Colonic mucosa (tissue), 4 donors: ENCODE data around the gene HBS1L. TPM values are rescaled to one million over a fixed set of nuclear protein-coding genes. Genes with fewer than 3 reads are reported as not detected.

Experiments used
- DNase-seq: peaks from one replicate; pipeline ENCODE4 v3.0.0-alpha.2; 2020
- H3K27ac ChIP-seq: fragments of 200-600 bp; one replicate; pipeline ENCODE4 v1.8.0; 2021
- H3K27me3 ChIP-seq: fragments of 200-600 bp; one replicate; pipeline ENCODE4 v1.8.0; 2021
- H3K36me3 ChIP-seq: fragments of 200-600 bp; one replicate; pipeline ENCODE4 v1.8.0; 2021
- H3K4me1 ChIP-seq: fragments of 200-600 bp; one replicate; pipeline ENCODE4 v1.8.0; 2021; ENCODE audit warnings: mild to moderate bottlenecking
- H3K4me3 ChIP-seq: fragments of 200-600 bp; one replicate; pipeline ENCODE4 v1.8.0; 2021
- H3K9ac ChIP-seq, 2 donors: one replicate each; pipeline ENCODE4 v1.7.0; 2013; ENCODE audit warnings: control low read depth in 2 of 2, low read depth in 2 of 2, low read length in 2 of 2
- H3K9me3 ChIP-seq: fragments of 200-600 bp; one replicate; pipeline ENCODE4 v1.8.0; 2021
- intact Hi-C: fragments of 100-400 bp; cut with DNase I; formaldehyde crosslinking; loops from one replicate; pipeline ENCODE4 v1.14.1; 2022
- total RNA-seq, 2 donors: library from RNA; stranded (reverse); fragmentation: NEBNext Ultra II Directional in 1 of 2; extraction: Animal tissue kit (Norgen Biotek cat#: 25700) in 1 of 2; gene quantifications; one replicate each; pipeline ENCODE4 v1.2.1, GENCODE V29; 2021
- TF ChIP-seq, protein P1 (sequence below): fragments of 200-600 bp; IDR thresholded peaks from one replicate; pipeline ENCODE4 v1.8.0; 2022; ENCODE audit warnings: antibody characterized with exemption, mild to moderate bottlenecking
- donor health status: healthy.
- donor health status: DM: no; HTN: no; CAD: no.
- donor health status: DM: no; HTN: no; CAD: no.

Gene HBS1L
- total RNA-seq, 2 donors from 2014 or later, result 58.1 to 59.7 TPM

DNA sequence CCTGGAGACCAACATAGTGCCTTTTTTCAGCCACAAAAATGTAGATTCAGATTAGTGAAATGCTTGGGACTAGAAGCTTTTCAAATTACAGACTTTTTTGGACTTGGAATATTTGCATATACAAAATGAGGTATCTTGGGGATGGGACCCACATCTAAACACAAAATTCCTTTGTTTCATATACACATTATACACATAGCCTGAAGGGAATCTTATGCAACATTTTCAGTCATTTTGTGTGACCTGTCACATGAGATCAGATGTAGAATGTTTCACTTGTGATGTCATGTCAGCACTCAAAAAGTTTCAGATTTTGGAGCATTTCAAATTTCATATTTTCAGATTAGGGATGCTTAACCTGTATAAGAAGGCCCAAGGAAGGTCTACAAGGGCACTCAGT is 60.2 kb downstream of the HBS1L start:
- no peaks in the 10 kb centered on the region for H3K4me1 ChIP-seq
- no peak for DNase-seq
- H3K36me3 ChIP-seq, result no peaks in the 10 kb centered on the region

DNA sequence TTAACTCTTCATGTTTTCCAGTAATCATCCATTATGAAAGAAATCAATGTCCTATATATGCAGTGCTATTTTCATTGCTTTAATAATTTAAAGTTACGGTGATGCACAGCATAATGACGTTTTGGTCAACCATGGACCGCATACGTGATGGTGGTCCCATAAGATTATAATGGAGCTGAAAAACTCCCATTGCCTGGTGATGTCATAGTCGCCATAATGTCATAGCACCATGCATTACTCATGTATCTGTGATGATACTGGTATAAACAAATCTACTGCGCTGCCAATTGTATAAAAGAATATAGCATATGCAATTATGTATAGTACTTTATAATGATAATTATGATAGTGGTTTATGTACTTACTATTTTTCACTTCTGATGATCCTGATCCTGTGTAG is 62.5 kb downstream of the HBS1L start:
- Histone ChIP-seq H3K9ac (no peak overlapping the region), H3K36me3 (no peaks in the 10 kb centered on the region)

More for the DNA sequence above, 60.2 kb downstream of the HBS1L start:
- Histone ChIP-seq H3K4me3 (no peak overlapping the region), H3K27me3 (no peaks in the 10 kb centered on the region), H3K27ac (no peak overlapping the region), H3K9ac (no peak overlapping the region), H3K9me3 (no peaks in the 10 kb centered on the region)
- intact Hi-C loops, result no loop called here
- TF ChIP-seq, protein P1, sequence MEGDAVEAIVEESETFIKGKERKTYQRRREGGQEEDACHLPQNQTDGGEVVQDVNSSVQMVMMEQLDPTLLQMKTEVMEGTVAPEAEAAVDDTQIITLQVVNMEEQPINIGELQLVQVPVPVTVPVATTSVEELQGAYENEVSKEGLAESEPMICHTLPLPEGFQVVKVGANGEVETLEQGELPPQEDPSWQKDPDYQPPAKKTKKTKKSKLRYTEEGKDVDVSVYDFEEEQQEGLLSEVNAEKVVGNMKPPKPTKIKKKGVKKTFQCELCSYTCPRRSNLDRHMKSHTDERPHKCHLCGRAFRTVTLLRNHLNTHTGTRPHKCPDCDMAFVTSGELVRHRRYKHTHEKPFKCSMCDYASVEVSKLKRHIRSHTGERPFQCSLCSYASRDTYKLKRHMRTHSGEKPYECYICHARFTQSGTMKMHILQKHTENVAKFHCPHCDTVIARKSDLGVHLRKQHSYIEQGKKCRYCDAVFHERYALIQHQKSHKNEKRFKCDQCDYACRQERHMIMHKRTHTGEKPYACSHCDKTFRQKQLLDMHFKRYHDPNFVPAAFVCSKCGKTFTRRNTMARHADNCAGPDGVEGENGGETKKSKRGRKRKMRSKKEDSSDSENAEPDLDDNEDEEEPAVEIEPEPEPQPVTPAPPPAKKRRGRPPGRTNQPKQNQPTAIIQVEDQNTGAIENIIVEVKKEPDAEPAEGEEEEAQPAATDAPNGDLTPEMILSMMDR, result no peak

DNA sequence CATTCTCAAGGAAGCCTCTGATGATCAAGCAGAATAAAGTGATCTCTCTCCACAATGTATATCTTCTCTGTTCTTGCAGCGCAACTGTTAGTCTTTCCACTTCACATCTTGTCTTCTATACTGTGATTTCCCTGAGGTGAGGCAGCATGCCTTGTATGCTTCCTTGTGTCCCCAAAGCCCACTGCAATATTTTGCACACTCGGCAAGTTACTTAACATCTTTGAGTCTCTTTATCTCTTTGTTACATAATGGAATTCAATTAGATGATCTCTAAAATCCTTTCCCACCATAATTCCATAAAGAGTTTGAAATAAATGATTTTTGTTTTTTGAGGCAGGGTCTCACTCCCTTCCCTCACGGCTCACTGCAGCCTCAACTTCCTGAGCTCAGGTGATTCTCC is 64.4 kb downstream of the HBS1L start:
- Histone ChIP-seq H3K27me3 (no peaks in the 10 kb centered on the region), H3K36me3 (no peaks in the 10 kb centered on the region), H3K9me3 (no peaks in the 10 kb centered on the region), H3K4me1 (no peaks in the 10 kb centered on the region), H3K9ac (no peak overlapping the region), H3K27ac (no peak overlapping the region), H3K4me3 (no peak overlapping the region)
- intact Hi-C loops, result no loop called here
- no peak for DNase-seq
- TF ChIP-seq, protein P1, result no peak

More for the DNA sequence above, 62.5 kb downstream of the HBS1L start:
- Histone ChIP-seq H3K4me3 (no peak overlapping the region), H3K9me3 (no peaks in the 10 kb centered on the region), H3K4me1 (no peaks in the 10 kb centered on the region), H3K27me3 (no peaks in the 10 kb centered on the region), H3K27ac (no peak overlapping the region)
- TF ChIP-seq, protein P1, result no peak
- no peak for DNase-seq
- intact Hi-C loops, result no loop called here

DNA sequence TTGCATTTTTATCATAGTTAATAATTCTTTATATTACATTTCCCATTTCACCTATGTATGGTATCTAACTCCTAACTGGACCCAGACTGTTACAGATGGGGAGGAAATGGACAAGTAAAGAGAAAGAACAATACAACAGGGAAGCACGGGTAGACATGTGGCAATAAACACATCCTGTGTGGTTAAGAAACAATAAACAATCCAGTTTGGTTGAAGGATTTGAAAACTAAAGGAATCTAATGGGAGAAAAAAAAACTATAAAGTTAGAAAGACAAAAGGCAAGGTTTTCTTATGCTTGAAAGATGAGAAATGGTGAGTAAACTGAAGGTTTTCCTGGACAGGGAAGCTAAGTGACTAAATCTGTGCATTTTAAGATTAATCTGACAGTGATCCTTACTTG is 69.8 kb downstream of the HBS1L start:
- no peaks in the 10 kb centered on the region for H3K36me3 ChIP-seq
- intact Hi-C loops, result no loop called here
- H3K4me3 ChIP-seq, result no peak overlapping the region
- H3K27me3 ChIP-seq, result no peaks in the 10 kb centered on the region
- H3K9me3 ChIP-seq, result no peaks in the 10 kb centered on the region
- no peak overlapping the region for H3K27ac ChIP-seq
- TF ChIP-seq, protein P1, result no peak
- DNase-seq, result no peak
- no peaks in the 10 kb centered on the region for H3K4me1 ChIP-seq
- H3K9ac ChIP-seq, result no peak overlapping the region

DNA sequence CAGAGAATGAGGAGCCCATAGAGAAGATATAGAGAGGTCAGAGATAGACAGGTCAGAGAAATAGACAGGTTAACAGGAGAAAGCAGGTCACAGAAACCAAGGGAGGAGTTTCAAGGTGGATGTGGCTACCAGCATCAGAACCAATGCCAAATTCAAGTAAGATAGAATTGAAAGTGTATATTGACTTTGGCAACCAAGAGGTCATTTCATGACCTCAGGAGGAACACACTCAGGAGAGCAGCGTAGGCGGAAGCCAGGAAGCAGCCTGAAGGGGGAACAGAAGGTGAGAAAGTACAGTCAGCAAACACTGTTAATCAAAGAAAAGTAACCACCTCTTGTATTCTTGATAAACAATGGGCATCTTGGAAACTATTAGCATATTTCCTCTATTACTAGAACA is 70.8 kb downstream of the HBS1L start:
- H3K36me3 ChIP-seq, result no peaks in the 10 kb centered on the region
- H3K27me3 ChIP-seq, result no peaks in the 10 kb centered on the region
- TF ChIP-seq, protein P1, result no peak
- no peaks in the 10 kb centered on the region for H3K4me1 ChIP-seq
- intact Hi-C loops, result no loop called here
- no peak for DNase-seq
- no peaks in the 10 kb centered on the region for H3K9me3 ChIP-seq
- H3K4me3 ChIP-seq, result no peak overlapping the region
- no peak overlapping the region for H3K27ac ChIP-seq
- H3K9ac ChIP-seq, result no peak overlapping the region

DNA sequence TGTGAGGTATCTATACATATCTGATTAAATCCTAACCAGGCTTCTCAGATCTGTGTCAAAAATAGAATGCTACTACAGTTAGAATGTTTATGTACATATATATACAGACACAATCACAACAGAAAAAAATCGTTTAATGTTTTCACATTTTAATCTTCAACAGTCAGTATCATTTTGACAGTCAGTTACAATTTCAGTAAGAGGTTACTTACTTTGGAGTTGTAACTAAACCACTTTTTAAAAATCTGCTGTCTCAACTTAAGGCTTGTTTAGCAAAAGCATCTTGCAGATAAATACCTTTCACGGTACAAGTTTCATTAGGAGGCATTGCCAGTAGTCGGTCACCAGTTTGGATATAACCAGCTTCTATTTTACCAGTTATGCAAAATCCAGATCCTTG is 72.5 kb downstream of the HBS1L start:
- no peak for DNase-seq
- Histone ChIP-seq H3K27ac (no peak overlapping the region), H3K36me3 (no peaks in the 10 kb centered on the region), H3K4me1 (no peaks in the 10 kb centered on the region), H3K4me3 (no peak overlapping the region), H3K9ac (no peak overlapping the region), H3K27me3 (no peaks in the 10 kb centered on the region), H3K9me3 (no peaks in the 10 kb centered on the region)
- TF ChIP-seq, protein P1, result no peak
- intact Hi-C loops, result no loop called here
